Left cardiac atrium (tissue), 4 donors: ENCODE measurements around the gene MINPP1. TPM values are rescaled to one million over a fixed set of nuclear protein-coding genes. Genes with fewer than 3 reads are reported as not detected.
A peak's percentile ranks its signal among the peaks of the same experiment; 100 is the strongest.

Experiments
- ATAC-seq, 2 donors: fragments of 200-7000 bp; cut with Tn5 transposase; one replicate each; pipeline ENCODE4 v1.9.1; 2020; ENCODE audit warnings: mild to moderate bottlenecking in 2 of 2, moderate library complexity in 2 of 2
- DNase-seq: peaks from one replicate; pipeline ENCODE4 v3.0.0-alpha.2; 2020
- intact Hi-C, 2 donors: fragments of 100-400 bp; cut with DNase I; formaldehyde crosslinking; loops; one replicate each; pipeline versions ENCODE4 v1.14.1 to v1.15.1; 2022 to 2023
- total RNA-seq, 2 donors: library from RNA; stranded (reverse); fragmentation: NEBNext Ultra II Directional; extraction: Animal tissue kit (Norgen Biotek cat#: 25700); gene quantifications; one replicate each; pipeline ENCODE4 v1.2.1, GENCODE V29; 2021
- donor health status: DM: no; HTN: yes; CAD: no.
- donor health status: DM: no; HTN: yes; CAD: no; lungs with severe emphysema.
- donor health status: DM: yes; HTN: yes; CAD: no.
- donor health status: Dilated cardiomyopathy.

The MINPP1 gene
- total RNA-seq, 2 donors from 2014 or later, result 6.5 to 8.0 TPM

DNA sequence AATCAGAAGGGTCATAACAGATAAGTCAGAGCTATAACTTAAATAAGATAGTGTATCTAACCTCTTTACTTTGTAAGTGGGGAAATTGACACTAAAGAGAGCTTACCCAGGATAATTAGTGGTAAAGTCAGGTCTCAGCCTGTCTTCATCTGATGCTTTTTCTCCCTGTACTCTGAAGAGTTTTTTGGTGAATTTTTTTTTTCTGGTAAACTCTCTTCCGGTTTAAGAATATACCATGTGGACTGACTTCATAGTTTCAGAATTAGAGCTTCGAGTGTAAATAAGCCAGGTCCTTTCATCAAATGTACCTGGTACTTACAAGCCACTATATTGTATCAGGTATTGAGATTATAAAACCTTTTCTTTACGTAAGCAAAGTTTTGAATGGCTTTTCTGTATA lies 6.8 kb downstream of the MINPP1 start:
- ATAC-seq (no peak), DNase-seq (no peak)
- intact Hi-C loops, result no loop called here

DNA sequence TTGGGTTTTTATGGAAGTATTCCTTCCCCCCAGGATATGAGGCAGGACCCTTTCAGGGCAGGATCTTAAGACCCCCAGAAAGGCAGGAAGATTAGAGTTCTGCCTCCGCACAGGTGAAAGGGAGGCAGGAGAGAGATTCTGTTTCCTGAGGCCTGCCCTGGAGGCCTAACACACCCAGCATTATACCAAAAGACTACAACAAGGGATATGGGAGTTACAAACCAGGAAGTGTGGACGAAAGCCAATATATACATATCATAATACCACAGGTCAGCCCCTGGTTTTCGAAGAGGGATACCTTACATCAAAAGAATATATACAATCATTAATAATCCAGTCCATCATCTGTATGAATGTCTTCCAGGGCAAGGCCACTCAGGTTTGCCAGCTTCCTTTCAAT lies 14.2 kb downstream of the MINPP1 start:
- ATAC-seq, result no peak
- intact Hi-C loops, result no loop called here
- no peak for DNase-seq

DNA sequence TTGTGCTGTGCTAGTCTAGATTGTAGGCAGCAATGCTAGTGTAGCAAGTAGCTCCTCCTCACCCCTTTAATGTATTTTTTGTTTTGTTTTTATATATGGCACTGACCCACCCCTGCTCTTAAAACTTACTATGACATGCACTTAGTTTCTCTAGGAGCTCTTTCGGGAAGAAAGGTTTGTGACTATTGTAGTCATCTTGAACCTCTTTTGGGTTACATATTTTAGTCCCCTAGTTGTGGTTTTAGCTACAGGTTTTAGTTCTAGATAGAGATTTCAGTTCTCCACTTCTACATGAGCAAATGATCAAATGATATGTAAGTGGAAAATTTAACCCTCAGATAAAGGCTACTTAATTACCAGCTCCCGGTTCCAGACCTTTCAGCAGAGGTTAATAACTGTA lies 14.9 kb downstream of the MINPP1 start:
- intact Hi-C loops, result no loop called here
- ATAC-seq, result no peak
- DNase-seq, result no peak

DNA sequence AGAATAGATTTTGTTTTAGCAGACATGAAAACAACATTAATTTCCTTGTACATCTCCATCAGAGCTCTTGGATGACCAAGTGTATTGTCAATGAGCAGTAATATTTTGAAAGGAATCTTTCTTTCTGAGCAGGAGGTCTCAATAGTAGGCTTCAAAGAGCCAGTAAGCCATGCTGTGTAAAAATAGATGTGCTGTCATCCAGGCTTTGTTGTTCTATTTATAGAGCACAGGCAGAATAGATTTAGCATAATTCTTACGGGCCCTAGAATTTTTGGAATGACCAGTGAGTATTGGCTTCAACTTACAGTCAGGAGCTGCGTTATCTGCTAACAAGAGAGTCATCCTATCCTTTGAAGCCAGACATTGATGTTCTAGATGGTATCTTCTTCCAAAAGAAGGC lies 19.0 kb downstream of the MINPP1 start:
- DNase-seq (no peak), ATAC-seq (peak; percentile 53 to 60)
- intact Hi-C loops, result no loop called here

DNA sequence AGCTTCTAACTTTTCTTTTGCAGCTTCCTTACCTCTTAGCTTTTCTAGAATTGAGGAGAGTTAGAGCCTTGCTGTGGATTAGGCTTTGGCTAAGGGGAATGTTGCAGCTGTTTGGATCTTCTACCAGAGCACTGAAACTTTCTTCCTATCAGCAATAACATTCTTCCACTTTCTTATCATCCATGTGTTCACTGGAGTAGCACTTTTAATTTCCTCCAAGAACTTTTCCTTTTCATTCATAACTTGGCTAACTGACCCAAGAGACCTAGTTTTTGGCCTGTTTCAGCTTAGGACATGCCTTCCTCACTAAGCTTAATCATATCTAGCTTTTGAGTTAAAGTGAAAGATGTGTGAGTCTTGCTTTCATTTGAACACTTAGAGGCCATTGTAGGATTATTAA lies 19.6 kb downstream of the MINPP1 start:
- ATAC-seq (peak; percentile 30 to 51), DNase-seq (no peak)

DNA sequence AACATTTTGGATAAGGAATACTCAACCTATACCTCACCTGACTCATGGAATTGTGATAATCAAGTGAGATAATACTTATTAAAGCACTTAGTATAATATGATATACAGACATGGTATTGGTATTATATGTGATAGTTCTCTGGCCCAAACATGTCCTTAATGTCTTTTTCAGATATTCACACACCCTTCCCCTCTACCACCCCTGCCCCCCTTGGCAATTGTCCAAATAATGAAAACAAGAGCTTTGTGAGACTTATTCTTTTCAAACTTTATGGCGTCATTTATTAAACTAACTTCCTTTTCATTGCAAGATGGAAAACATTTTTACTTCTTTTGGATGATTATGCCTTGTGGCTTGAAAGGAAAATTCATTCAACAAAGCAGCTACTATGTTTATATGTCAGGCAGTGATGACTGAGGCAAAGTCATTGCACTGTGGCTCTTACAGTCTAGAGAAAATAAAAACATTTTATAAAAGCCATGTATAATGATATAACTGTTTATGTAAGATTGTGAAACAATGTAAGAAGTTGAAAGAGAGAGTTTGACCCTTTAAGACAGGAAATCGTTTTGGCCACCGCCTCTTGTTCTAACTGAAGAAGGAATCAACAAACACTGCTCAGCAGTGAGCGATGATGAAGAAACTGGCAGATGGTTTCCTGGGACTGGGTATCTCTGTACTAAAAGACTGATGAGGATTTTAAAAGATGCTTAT lies 27.4 kb downstream of the MINPP1 start:
- intact Hi-C loops, result loop anchor here in 1 of 2 donors (5.0 kb wide), 1 partner anchor 205 kb away; no protein-coding TSS in a partner anchor
- ATAC-seq, result peak in 1 of 2 donors; percentile 58
- peak; percentile 52 for DNase-seq

More for the DNA sequence above, 19.6 kb downstream of the MINPP1 start:
- intact Hi-C loops, result no loop called here

DNA sequence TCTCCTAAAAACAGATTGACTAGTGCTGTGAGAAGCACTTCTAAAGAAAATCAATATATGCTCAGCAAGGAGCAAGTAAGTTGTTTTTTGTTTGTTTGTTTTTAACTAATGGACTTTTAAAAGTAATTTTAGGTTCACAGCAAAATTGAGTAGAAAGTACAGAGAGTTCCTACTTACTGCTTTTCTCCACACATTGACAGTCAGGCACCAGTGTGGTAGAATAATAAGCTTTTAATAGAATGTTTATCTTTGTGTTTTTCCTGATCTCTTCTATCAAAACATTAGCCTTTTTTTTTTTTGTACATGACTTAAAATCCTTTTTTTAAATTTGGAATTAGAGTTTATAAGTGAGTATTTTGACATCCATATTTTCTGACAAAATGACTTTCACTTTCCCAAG lies 28.0 kb downstream of the MINPP1 start:
- intact Hi-C loops, result loop anchor here in 1 of 2 donors (5.0 kb wide), 1 partner anchor 205 kb away; no protein-coding TSS in a partner anchor
- DNase-seq (no peak), ATAC-seq (no peak)

DNA sequence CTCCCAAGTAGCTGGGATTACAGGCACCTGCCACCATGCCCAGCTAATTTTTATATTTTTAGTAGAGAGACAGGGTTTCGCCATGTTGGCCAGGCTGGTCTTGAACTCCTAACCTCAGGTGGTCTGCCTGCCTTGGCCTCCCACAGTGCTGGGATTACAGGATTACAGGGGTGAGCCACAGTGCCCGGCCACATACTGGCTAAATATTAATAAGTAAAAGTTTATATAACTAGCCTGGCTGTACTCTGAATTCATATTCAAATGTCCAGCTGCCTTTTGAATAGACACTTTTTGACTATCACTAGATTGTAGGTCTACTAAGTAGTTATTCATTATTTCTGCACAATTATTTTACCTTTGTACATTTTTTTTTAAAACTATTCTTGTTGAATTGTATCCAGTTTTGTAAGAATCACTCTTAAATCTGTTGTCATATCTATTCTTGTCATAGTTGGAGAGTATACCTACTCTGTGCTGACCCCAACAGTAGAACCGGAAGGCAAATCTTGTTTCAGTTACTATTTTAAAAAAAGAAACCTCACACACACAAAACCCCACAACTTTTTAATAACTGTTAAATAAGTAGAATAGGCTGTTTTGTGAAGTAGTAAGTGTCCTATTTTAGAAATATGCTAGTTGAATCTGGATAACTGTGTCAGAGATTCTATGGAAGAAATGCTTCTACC lies 29.6 kb downstream of the MINPP1 start:
- DNase-seq, result no peak
- no peak for ATAC-seq
- intact Hi-C loops, result loop anchor here in 1 of 2 donors (5.0 kb wide), 1 partner anchor 203 kb away; no protein-coding TSS in a partner anchor

DNA sequence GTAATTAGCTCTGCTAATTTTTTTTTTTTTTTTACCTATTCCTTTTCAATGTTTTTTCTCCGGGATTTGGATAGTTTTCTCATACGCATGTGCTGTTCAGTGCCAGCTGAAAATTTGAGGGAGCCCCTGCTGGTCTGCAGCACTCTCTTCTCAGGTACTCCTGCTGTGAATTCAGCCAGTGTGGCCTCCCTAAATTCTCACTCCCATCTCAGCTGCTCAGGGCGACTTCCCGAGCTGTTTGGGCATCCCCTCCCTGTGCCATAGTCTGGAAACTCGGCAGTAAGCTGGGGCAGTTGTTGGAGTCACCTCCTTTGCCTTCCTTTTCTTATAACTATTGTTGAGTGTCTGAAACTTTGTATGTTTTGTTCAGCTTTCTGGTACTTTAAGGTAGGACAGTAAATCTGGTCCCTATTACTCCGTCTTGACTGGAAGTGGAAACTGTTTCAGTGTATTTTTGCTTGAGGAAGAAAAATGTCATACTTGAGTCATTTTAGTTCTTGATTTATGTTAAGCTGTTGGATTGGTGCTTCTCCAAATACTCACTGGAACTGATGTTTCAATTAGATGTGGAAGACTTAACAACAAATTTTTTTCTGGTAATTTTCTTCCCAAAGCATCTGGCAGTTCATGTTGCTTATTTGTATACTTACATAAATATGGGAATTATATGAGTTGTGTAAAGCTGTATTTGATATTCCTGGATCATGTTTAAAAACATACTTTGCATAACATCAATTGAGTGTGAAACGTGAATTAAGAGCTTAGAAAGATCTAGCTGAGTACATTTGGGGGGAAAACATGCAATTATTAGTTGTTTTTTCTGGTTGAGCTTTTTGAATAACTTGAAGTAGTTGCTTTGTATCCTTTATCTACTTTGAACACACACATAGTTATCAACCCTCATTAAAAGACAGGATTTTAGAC lies 33.7 kb downstream of the MINPP1 start:
- ATAC-seq (no peak), DNase-seq (no peak)
- intact Hi-C loops, result no loop called here

DNA sequence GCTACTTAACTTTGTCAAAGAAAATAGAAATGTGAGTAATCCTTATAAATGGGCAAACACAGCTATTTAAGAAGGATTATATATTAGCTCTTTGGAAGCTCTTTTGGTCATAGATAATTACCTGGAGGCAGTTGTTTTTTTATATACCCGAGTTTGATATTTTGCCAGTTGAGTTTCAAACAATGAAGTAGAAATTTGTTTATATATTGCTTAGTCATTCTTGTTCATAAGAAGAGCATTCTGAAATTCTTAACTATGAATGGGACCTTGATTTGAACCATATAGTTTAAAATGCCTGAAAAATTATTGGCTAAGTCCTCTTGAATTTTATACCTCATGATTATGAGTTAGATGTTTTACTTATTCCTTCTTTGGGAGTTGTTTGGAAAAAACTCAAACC lies 36.4 kb downstream of the MINPP1 start:
- intact Hi-C loops, result no loop called here
- ATAC-seq, result no peak
- DNase-seq, result no peak

DNA sequence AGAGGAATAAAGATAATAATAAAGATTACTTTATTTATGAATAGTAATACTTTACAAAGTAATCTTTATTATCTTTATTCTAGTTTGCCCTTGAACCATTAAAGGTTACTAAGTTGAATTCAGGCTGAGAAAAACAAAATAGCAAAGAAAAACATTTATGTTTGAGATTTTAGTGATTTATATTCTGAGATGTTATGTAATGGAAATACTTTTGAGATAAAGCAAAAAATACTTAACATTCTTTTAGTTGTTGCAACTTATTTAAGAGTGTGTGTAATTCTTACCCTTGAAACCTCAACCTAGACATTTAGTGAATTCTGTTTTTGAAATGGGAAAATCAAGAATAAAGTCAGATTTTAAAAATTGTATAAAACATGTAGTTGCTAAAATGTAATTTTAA lies 40.0 kb downstream of the MINPP1 start:
- ATAC-seq, result no peak
- intact Hi-C loops, result no loop called here
- DNase-seq, result no peak

DNA sequence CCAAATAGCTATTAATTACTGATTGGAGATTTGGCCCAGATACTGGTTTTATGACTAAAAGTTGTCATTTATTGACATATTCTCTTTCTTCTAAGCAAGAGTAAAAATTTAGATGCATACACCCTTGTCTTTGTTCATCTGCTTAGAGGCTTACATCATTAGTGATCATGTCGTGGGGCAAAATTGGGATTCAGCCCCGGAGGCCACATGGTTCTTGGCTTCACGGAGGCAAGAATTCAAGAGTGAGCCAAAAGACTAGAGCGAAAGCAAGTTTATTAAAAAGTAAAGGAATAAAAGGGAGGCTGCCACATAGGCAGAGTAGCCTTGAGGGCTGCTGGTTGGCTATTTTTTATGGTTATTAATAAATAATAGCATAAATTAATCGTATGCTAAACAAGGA lies 41.1 kb downstream of the MINPP1 start:
- intact Hi-C loops, result no loop called here
- DNase-seq (no peak), ATAC-seq (peak in 1 of 2 donors; percentile 30)

DNA sequence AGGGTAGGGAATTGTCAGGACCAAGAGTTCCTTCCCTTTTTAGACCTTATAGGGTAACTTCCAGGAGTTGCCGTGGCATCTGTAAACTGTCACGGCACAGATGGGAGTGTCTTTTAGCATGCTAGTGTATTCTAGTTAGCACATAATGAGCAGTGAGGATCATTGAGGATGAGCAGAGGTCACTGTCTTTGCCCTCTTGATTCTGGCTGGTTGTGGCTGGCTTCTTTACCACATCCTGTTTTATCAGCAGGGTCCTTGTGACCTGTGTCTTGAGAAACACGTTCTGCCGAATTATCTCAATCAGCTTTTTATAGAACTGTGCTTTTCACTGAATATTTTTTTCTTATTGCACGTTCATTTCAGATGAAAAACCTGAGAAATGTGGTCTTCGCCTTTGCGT lies 41.5 kb downstream of the MINPP1 start:
- DNase-seq (no peak), ATAC-seq (peak in 1 of 2 donors; percentile 17)
- intact Hi-C loops, result no loop called here

DNA sequence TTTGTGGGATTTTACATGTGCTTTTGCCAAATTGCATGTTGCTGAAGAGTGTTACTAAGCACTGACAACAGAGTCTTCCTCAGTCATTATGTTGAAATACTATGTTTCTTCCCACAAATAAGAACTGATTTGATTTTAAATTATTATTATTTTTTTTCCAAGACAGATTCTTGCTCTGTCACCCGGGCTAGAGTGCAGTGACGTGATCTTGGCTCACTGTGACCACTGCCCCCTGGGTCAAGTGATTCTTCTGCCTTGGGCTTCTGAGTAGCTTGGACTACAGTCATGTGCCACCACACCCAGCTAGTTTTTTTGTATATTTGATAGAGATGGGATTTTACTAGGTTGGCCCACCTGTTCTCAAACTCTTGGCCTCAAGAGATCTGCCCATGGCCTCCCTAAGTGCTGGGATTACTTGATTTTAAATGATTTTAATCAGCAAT lies 42.3 kb downstream of the MINPP1 start:
- intact Hi-C loops, result no loop called here
- ATAC-seq, result peak in 1 of 2 donors; percentile 40
- DNase-seq, result no peak

DNA sequence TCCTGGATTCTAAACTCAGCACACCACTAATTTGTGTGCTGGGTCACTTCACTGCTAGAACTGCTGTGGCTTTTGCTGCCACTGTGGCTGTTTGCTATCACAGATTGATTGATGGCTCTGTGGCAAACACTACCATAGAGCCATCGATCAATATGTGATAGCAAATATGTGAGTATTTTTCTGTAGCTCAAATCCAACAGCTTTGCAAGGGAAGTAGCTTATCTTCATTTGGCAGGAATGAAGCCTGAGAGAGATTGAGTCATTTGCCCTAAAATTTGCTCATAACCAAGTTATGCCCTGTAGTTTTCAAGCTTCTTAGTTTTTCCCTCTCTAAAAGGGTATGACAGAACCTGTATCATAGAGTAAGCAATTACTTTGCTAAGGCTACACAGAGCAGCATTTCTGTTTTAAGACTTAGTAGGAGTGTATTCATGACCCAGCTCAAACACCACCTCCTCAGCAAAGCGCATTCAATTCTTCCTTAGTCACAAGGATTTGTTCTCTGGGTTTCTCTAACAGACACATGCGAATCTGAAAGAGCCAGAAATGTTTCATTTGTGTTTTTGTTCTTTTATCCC lies 43.1 kb downstream of the MINPP1 start:
- intact Hi-C loops, result no loop called here
- no peak for DNase-seq
- ATAC-seq, result peak; percentile 63 to 93

DNA sequence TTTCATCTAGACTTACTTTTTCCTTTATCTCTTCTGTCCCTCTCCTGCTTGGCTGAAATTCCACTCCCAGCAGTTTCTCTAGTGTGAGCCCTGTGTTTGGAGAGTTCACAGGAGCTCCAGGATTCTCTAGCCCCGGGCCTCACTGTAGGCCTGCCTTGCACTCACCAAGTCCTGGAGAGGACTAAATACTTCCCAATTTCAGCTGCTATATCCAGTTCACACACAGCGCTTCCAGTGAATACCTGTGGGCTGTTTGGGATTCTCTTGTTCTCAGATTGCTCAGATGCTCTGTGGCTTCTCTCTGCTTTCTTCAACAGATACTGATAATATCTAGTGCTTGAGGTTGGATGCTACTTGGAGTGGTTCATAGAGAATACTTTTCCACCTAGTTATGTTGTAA lies 46.0 kb downstream of the MINPP1 start:
- DNase-seq, result no peak
- intact Hi-C loops, result no loop called here
- no peak for ATAC-seq

DNA sequence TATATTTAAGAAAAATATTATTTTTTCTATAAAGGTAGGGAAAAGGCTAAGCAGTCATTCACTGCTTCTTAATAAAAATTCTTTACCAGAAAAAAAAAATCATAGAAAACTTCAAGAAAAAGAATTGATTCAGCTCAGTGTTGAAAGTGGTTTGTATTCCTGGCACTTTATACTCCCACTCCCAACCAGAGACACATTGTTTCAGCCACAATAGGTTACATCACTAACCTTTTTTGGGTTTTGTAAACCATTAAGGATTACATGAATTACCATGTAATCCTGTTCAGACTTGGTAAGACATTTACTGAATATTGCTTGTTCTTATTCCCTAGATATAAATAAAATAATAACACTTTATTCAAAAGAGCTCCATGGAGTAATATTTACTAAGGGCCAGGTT lies 46.6 kb downstream of the MINPP1 start:
- ATAC-seq (no peak), DNase-seq (no peak)
- intact Hi-C loops, result no loop called here

DNA sequence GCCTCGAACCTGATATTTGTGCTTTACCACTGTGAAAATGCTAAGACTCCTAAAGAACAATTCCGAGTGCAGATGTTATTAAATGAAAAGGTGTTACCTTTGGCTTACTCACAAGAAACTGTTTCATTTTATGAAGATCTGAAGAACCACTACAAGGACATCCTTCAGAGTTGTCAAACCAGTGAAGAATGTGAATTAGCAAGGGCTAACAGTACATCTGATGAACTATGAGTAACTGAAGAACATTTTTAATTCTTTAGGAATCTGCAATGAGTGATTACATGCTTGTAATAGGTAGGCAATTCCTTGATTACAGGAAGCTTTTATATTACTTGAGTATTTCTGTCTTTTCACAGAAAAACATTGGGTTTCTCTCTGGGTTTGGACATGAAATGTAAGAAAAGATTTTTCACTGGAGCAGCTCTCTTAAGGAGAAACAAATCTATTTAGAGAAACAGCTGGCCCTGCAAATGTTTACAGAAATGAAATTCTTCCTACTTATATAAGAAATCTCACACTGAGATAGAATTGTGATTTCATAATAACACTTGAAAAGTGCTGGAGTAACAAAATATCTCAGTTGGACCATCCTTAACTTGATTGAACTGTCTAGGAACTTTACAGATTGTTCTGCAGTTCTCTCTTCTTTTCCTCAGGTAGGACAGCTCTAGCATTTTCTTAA lies 47.7 kb downstream of the MINPP1 start:
- ATAC-seq (peak in 1 of 2 donors; percentile 46), DNase-seq (no peak)
- intact Hi-C loops, result no loop called here

DNA sequence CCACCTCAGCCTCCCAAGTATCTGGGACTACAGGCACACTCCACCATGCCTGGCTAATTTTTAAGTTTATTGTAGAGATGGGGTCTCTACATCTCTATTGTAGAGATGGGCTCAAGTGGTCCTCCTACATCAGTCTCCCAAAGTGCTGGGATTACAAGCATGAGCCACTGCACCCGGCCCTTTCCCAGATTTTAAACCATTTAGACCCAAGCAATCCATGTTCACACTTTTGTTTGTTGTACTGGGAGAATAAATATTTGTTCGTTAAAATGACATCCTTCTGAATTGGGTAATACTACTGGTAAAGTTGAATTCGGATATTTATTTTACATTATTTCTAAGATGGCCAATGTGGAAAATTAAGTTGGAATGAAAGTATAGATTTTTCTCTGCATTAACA lies 52.7 kb downstream of the MINPP1 start:
- DNase-seq (no peak), ATAC-seq (no peak)
- intact Hi-C loops, result no loop called here
